Breast epithelium (tissue), 4 donors: ENCODE measurements around the gene CDH23. TPM values are rescaled to one million over a fixed set of nuclear protein-coding genes. Genes with fewer than 3 reads are reported as not detected.

Source experiments
- DNase-seq, 2 donors: peaks; one replicate each; pipeline ENCODE4 v3.0.0-alpha.2; 2019; ENCODE audit warnings: low spot score in 2 of 2
- H3K27ac ChIP-seq, 2 donors: fragments of 200-600 bp; sonication (generic) in 1 of 2; one replicate each; pipeline ENCODE4 v1.5.1; 2016 to 2019; ENCODE audit warnings: mild to moderate bottlenecking in 1 of 2
- H3K27me3 ChIP-seq, 2 donors: fragments of 200-600 bp; sonication (generic) in 1 of 2; one replicate each; pipeline versions ENCODE4 v1.5.1 to v1.6.0; 2017 to 2019; ENCODE audit warnings: control low read depth in 1 of 2, mild to moderate bottlenecking in 1 of 2
- H3K36me3 ChIP-seq: fragments of 200-600 bp; one replicate; pipeline ENCODE4 v1.5.1; 2019
- H3K4me1 ChIP-seq, 2 donors: fragments of 200-600 bp; sonication (generic); one replicate each; pipeline ENCODE4 v1.5.1; 2016 to 2019; ENCODE audit warnings: control low read depth in 1 of 2
- H3K4me3 ChIP-seq, 3 donors: fragments of 200-600 bp; sonication (generic); 1 replicate in 2 of 3; 2 replicates in 1 of 3; pipeline ENCODE4 v1.5.1; 2016 to 2019; ENCODE audit warnings: mild to moderate bottlenecking in 3 of 3, moderate library complexity in 2 of 3
- H3K9me3 ChIP-seq, 2 donors: fragments of 200-600 bp; sonication (generic) in 1 of 2; one replicate each; pipeline ENCODE4 v1.5.1; 2016 to 2019; ENCODE audit warnings: control low read depth in 1 of 2
- CTCF ChIP-seq, 3 donors: fragments of 450-650 bp; IDR thresholded peaks; one replicate each; pipeline ENCODE4 v1.5.1; 2016 to 2017; ENCODE audit warnings: antibody characterized with exemption in 3 of 3, mild to moderate bottlenecking in 3 of 3, moderate library complexity in 3 of 3
- POLR2A ChIP-seq: fragments of 450-650 bp; IDR thresholded peaks from one replicate; pipeline ENCODE4 v1.6.1; 2016; ENCODE audit warnings: antibody characterized with exemption, mild to moderate bottlenecking, moderate library complexity
- POLR2AphosphoS5 ChIP-seq, 3 donors: sonication (generic); formaldehyde crosslinking; IDR thresholded peaks; one replicate each; pipeline ENCODE4 v1.6.1; 2017; ENCODE audit warnings: antibody characterized with exemption in 3 of 3
- intact Hi-C: fragments of 100-400 bp; cut with DNase I; formaldehyde crosslinking; loops from one replicate; pipeline ENCODE4 v1.15.1; 2023; ENCODE audit warnings: low total_unique reads
- total RNA-seq, 3 donors: library from RNA; depleted of rRNA; stranded (reverse); fragments of >200 nt; gene quantifications; one replicate each; pipeline ENCODE4 v1.1.0, GENCODE V29; 2016

The CDH23 gene
- total RNA-seq, 3 donors from 2014 or later: 8.5 to 13.8 (median 11.6) TPM

GRCh38 chr10:71694567-71694968 is 297.8 kb downstream of the CDH23 start:
- DNase-seq: no peak
- H3K9me3 ChIP-seq: no peaks in the 10 kb centered on the region
- no peaks in the 10 kb centered on the region for H3K4me1 ChIP-seq
- intact Hi-C loops: no loop called here
- peak overlapping the region in 1 of 2 donors; percentile 10 for H3K27ac ChIP-seq
- no peak overlapping the region for H3K4me3 ChIP-seq
- H3K36me3 ChIP-seq: no peaks in the 10 kb centered on the region
- TF ChIP-seq POLR2A: no peak
- no peak for TF ChIP-seq POLR2AphosphoS5 (IDR thresholded peaks at IDR 0.05)
- no peak for TF ChIP-seq CTCF (IDR thresholded peaks at IDR 0.05)
- no peaks in the 10 kb centered on the region for H3K27me3 ChIP-seq

GRCh38 chr10:71695502-71696476 is 299.1 kb downstream of the CDH23 start:
- Histone ChIP-seq H3K4me3 (no peak overlapping the region), H3K27ac (no peak overlapping the region), H3K9me3 (no peaks in the 10 kb centered on the region), H3K36me3 (no peaks in the 10 kb centered on the region), H3K4me1 (no peaks in the 10 kb centered on the region), H3K27me3 (no peaks in the 10 kb centered on the region)
- TF ChIP-seq CTCF (IDR thresholded peaks at IDR 0.05) (no peak), POLR2AphosphoS5 (IDR thresholded peaks at IDR 0.05) (no peak), POLR2A (no peak)
- DNase-seq: no peak
- intact Hi-C loops: loop anchor here (1.0 kb wide), 1 partner anchor 76 kb away; no protein-coding TSS in a partner anchor

GRCh38 chr10:71696628-71697326 is 300.1 kb downstream of the CDH23 start:
- H3K9me3 ChIP-seq: no peaks in the 10 kb centered on the region
- no peaks in the 10 kb centered on the region for H3K36me3 ChIP-seq
- no peak overlapping the region for H3K4me3 ChIP-seq
- TF ChIP-seq CTCF (IDR thresholded peaks at IDR 0.05) (peak in 2 of 3 donors; percentile 66 to 77), POLR2A (no peak), POLR2AphosphoS5 (IDR thresholded peaks at IDR 0.05) (no peak)
- H3K27ac ChIP-seq: no peak overlapping the region
- H3K27me3 ChIP-seq: no peaks in the 10 kb centered on the region
- intact Hi-C loops: loop anchor here (1.0 kb wide), 1 partner anchor 75 kb away; no protein-coding TSS in a partner anchor
- DNase-seq: no peak
- H3K4me1 ChIP-seq: no peaks in the 10 kb centered on the region

GRCh38 chr10:71697938-71698709 is 301.4 kb downstream of the CDH23 start:
- intact Hi-C loops: no loop called here
- Histone ChIP-seq H3K27ac (no peak overlapping the region), H3K4me1 (no peaks in the 10 kb centered on the region), H3K4me3 (no peak overlapping the region), H3K27me3 (no peaks in the 10 kb centered on the region), H3K9me3 (no peaks in the 10 kb centered on the region), H3K36me3 (no peaks in the 10 kb centered on the region)
- DNase-seq: no peak
- TF ChIP-seq CTCF (IDR thresholded peaks at IDR 0.05): no peak
- TF ChIP-seq POLR2AphosphoS5 (IDR thresholded peaks at IDR 0.05): no peak
- TF ChIP-seq POLR2A: no peak
